OCI-LY1 (cell line): Measurements from ENCODE around the gene RANBP10.

ENCODE experiments used
- H2AFZ ChIP-seq: fragments of 200-600 bp; sonication (generic), shearing (Covaris generic); 2 replicates; pipeline ENCODE4 v1.6.0; 2014; ENCODE audit warnings: antibody characterized with exemption, mild to moderate bottlenecking, low read length
- H3F3A ChIP-seq: fragments of 200-600 bp; sonication (generic), shearing (Covaris generic); 2 replicates; pipeline ENCODE4 v1.6.0; 2014; ENCODE audit warnings: mild to moderate bottlenecking, antibody characterized with exemption, low read length, moderate library complexity; ENCODE audit not compliant: insufficient read depth
- H3K27ac ChIP-seq: fragments of 200-600 bp; sonication (generic); 2 replicates; pipeline ENCODE4 v1.5.1; 2014; ENCODE audit warnings: low read length, mixed run types, mild to moderate bottlenecking, low read depth; ENCODE audit not compliant: poor library complexity, severe bottlenecking
- H3K27me3 ChIP-seq: fragments of 200-600 bp; sonication (generic); 2 replicates; pipeline ENCODE4 v1.6.0; 2014; ENCODE audit warnings: antibody characterized with exemption, mild to moderate bottlenecking, low read length, moderate library complexity; ENCODE audit not compliant: insufficient read depth
- H3K36me3 ChIP-seq: fragments of 200-600 bp; sonication (generic); 2 replicates; pipeline ENCODE4 v1.6.1; 2014; ENCODE audit warnings: mild to moderate bottlenecking, antibody characterized with exemption, low read length, moderate library complexity, mixed read lengths; ENCODE audit not compliant: insufficient read depth
- H3K4me1 ChIP-seq: fragments of 200-600 bp; sonication (generic); 2 replicates; pipeline ENCODE4 v1.5.1; 2014; ENCODE audit warnings: mild to moderate bottlenecking, low read length, moderate library complexity; ENCODE audit not compliant: insufficient read depth, severe bottlenecking
- H3K4me2 ChIP-seq: fragments of 200-600 bp; sonication (generic), shearing (Covaris generic); 2 replicates; pipeline ENCODE4 v1.6.1; 2014; ENCODE audit warnings: low read length
- H3K4me3 ChIP-seq: fragments of 200-600 bp; sonication (generic); 2 replicates; pipeline ENCODE4 v1.5.1; 2014; ENCODE audit warnings: low read length, low read depth, mild to moderate bottlenecking, mixed read lengths; ENCODE audit not compliant: poor library complexity, severe bottlenecking
- H3K79me2 ChIP-seq: fragments of 200-600 bp; shearing (Covaris generic); 2 replicates; pipeline ENCODE4 v1.6.1; 2016; ENCODE audit warnings: mixed run types, low read length, mixed read lengths; ENCODE audit not compliant: insufficient read depth
- H3K9ac ChIP-seq: fragments of 200-600 bp; sonication (generic), shearing (Covaris generic); 2 replicates; pipeline ENCODE4 v1.6.1; 2014; ENCODE audit warnings: mild to moderate bottlenecking, low read length, mixed read lengths
- H3K9me2 ChIP-seq: fragments of 200-600 bp; sonication (generic), shearing (Covaris generic); 2 replicates; pipeline ENCODE4 v1.6.1; 2014; ENCODE audit warnings: low read depth, mild to moderate bottlenecking, low read length, mixed read lengths
- H3K9me3 ChIP-seq: fragments of 200-600 bp; shearing (Covaris generic); 2 replicates; pipeline ENCODE4 v1.6.1; 2014; ENCODE audit warnings: low read length, mixed read lengths
- H4K20me1 ChIP-seq: fragments of 200-600 bp; sonication (generic), shearing (Covaris generic); 2 replicates; pipeline ENCODE4 v1.6.0; 2016; ENCODE audit warnings: mild to moderate bottlenecking, low read length; ENCODE audit not compliant: insufficient read depth
- EZH2 ChIP-seq: fragments of 200-600 bp; sonication (generic), shearing (Covaris generic); IDR thresholded peaks from 2 replicates; pipeline ENCODE4 v1.8.0; 2017; ENCODE audit warnings: borderline replicate concordance, mixed run types, mild to moderate bottlenecking, antibody characterized with exemption, low read length, moderate library complexity, mixed read lengths
- TF ChIP-seq, protein P1 (sequence below): fragments of 200-600 bp; sonication (generic), shearing (Covaris generic); IDR thresholded peaks from 2 replicates; pipeline ENCODE4 v1.5.1; 2017; ENCODE audit warnings: mild to moderate bottlenecking, antibody characterized with exemption, low read length, moderate library complexity, mixed read lengths

The RANBP10 gene

DNA sequence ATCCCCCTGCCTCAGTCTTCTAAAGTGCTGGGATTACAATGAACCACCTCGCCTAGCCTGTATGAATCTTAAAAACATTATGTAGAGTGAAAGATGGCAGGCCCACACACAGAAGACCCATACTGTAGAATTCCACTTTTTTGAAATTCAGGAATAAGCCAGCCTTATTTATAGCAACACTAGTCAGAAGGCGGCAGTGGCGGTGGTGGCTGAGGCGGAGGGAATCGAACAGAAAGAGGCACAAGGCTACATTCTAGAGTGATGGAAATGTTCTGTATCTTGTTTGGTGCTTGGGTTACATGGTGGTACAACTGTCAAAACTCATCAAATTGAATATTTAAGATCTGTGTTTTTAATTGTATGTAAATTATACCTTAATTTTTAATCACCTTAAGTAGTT is 98.6 kb downstream of the RANBP10 start:
- TF ChIP-seq, protein P1, sequence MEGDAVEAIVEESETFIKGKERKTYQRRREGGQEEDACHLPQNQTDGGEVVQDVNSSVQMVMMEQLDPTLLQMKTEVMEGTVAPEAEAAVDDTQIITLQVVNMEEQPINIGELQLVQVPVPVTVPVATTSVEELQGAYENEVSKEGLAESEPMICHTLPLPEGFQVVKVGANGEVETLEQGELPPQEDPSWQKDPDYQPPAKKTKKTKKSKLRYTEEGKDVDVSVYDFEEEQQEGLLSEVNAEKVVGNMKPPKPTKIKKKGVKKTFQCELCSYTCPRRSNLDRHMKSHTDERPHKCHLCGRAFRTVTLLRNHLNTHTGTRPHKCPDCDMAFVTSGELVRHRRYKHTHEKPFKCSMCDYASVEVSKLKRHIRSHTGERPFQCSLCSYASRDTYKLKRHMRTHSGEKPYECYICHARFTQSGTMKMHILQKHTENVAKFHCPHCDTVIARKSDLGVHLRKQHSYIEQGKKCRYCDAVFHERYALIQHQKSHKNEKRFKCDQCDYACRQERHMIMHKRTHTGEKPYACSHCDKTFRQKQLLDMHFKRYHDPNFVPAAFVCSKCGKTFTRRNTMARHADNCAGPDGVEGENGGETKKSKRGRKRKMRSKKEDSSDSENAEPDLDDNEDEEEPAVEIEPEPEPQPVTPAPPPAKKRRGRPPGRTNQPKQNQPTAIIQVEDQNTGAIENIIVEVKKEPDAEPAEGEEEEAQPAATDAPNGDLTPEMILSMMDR: no peak
- no peak for TF ChIP-seq EZH2
- H3F3A ChIP-seq: no peaks in the 10 kb centered on the region
- H3K27me3 ChIP-seq: no peaks in the 10 kb centered on the region
- no peaks in the 10 kb centered on the region for H3K9me3 ChIP-seq
- H2AFZ ChIP-seq: no peak overlapping the region
- H3K9me2 ChIP-seq: no peaks in the 10 kb centered on the region
- H3K27ac ChIP-seq: no peak overlapping the region
- peaks cover 9% of the 10 kb centered on the region for H3K4me1 ChIP-seq
- H3K9ac ChIP-seq: no peak overlapping the region
- H3K79me2 ChIP-seq: peaks cover 43% of the 10 kb centered on the region
- no peak overlapping the region for H3K4me2 ChIP-seq
- H3K36me3 ChIP-seq: peaks cover 7% of the 10 kb centered on the region; the same call in 1 of the 2 replicates
- H4K20me1 ChIP-seq: no peaks in the 10 kb centered on the region
- H3K4me3 ChIP-seq: no peak overlapping the region

DNA sequence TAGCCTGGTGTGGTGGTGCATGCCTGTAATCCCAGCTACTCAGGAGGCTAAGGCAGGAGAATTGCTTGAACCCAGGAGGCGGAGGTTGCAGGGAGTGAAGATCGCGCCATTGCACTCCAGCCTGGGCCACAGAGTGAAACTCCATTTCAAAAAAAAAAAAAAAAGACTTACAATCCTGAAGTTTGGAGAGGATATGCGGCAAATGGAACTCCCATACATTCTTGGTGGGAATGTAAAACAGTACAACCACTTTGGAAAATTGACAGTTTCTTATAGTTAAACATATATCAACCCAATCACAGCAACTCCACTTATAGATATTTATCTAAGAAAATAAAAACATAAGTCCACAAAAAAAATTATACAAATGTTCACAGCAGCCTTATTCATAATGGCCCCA is 99.2 kb downstream of the RANBP10 start:
- Histone ChIP-seq H4K20me1 (no peaks in the 10 kb centered on the region), H3K9me3 (no peaks in the 10 kb centered on the region), H3K4me2 (no peak overlapping the region), H3K4me1 (peaks cover 9% of the 10 kb centered on the region), H3K4me3 (no peak overlapping the region), H3K9ac (no peak overlapping the region), H2AFZ (no peak overlapping the region), H3K9me2 (no peaks in the 10 kb centered on the region), H3K79me2 (peaks cover 43% of the 10 kb centered on the region), H3K36me3 (peaks cover 7% of the 10 kb centered on the region; the same call in 1 of the 2 replicates), H3K27ac (no peak overlapping the region), H3K27me3 (no peaks in the 10 kb centered on the region), H3F3A (no peaks in the 10 kb centered on the region)
- TF ChIP-seq, protein P1: no peak
- TF ChIP-seq EZH2: no peak

DNA sequence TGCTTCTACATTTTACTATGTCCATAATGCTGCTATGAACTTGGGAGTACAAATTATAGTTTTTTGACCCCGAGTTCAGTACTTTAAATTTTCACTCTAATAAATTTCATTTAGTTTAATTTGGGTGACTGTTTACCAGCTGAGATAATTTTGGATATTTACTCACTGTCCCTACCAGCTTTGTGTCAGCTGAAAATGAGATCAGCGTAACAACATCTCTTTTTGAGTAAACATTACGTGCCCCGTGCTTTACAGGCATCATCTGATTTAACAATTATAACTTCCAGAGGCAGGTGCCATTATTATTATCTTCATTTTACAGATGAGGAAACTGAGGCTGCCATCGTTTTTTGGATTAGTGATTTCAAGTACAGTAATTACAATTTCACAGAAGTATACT is 102.2 kb downstream of the RANBP10 start:
- no peak overlapping the region for H3K4me2 ChIP-seq
- H3K9ac ChIP-seq: no peak overlapping the region
- TF ChIP-seq, protein P1: no peak
- no peak for TF ChIP-seq EZH2
- H3F3A ChIP-seq: no peaks in the 10 kb centered on the region
- no peak overlapping the region for H2AFZ ChIP-seq
- H4K20me1 ChIP-seq: no peaks in the 10 kb centered on the region
- H3K9me3 ChIP-seq: no peaks in the 10 kb centered on the region
- H3K4me1 ChIP-seq: peaks cover 9% of the 10 kb centered on the region
- no peaks in the 10 kb centered on the region for H3K27me3 ChIP-seq
- peaks cover 43% of the 10 kb centered on the region for H3K79me2 ChIP-seq
- H3K4me3 ChIP-seq: no peak overlapping the region
- H3K27ac ChIP-seq: no peak overlapping the region
- peaks cover 11% of the 10 kb centered on the region for H3K36me3 ChIP-seq
- H3K9me2 ChIP-seq: no peaks in the 10 kb centered on the region
